Stimulated activated CD8-positive, alpha-beta memory T cell treated with anti-CD3 and anti-CD28 coated beads, Interleukin-15, amount 100 ng/mL, for 48 hours (primary cell): ENCODE results near the gene AGPAT4.
"Not testable (repeated sequence)": the region's sequence is repeated elsewhere in the genome, so short reads cannot be mapped to it uniquely, and the experiment has no call there.

Source experiments
- DNase-seq, 2 donors: peaks; one replicate each; pipeline ENCODE4 v3.0.0-alpha.2; 2020; ENCODE audit warnings: low read depth in 2 of 2

The AGPAT4 gene

GRCh38 chr6:161138543-161139303, 135.1 kb downstream of the AGPAT4 start:
- DNase-seq, result no peak

- no peak for DNase-seq
Measured at GRCh38 chr6:161137839-161138542, 135.9 kb downstream of the AGPAT4 start.

- no peak for DNase-seq
Measured at GRCh38 chr6:161137320-161137719, 136.5 kb downstream of the AGPAT4 start.

- DNase-seq, result no peak
Measured at GRCh38 chr6:161136655-161137054, 137.2 kb downstream of the AGPAT4 start.

- DNase-seq, result no peak
Measured at GRCh38 chr6:161135695-161136591, 137.9 kb downstream of the AGPAT4 start.

GRCh38 chr6:161134550-161135298, 139.1 kb downstream of the AGPAT4 start:
- DNase-seq, result no peak

GRCh38 chr6:161133963-161134362, 139.9 kb downstream of the AGPAT4 start:
- DNase-seq, result no peak

GRCh38 chr6:161132384-161132783, 141.5 kb downstream of the AGPAT4 start:
- no peak for DNase-seq

GRCh38 chr6:161130967-161131766, 142.7 kb downstream of the AGPAT4 start:
- no peak for DNase-seq

GRCh38 chr6:161130541-161130940, 143.3 kb downstream of the AGPAT4 start:
- DNase-seq, result no peak

GRCh38 chr6:161128680-161129196, 145.1 kb downstream of the AGPAT4 start:
- DNase-seq, result peak; percentile 12 to 27

- DNase-seq, result no peak
Measured at GRCh38 chr6:161128230-161128629, 145.6 kb downstream of the AGPAT4 start.

- no peak for DNase-seq
Measured at GRCh38 chr6:161127071-161127740, 146.7 kb downstream of the AGPAT4 start.

GRCh38 chr6:161125591-161125990, 148.3 kb downstream of the AGPAT4 start:
- no peak for DNase-seq

GRCh38 chr6:161123319-161123718, 150.5 kb downstream of the AGPAT4 start:
- DNase-seq, result not testable (repeated sequence)

GRCh38 chr6:161117942-161118341, 155.9 kb downstream of the AGPAT4 start:
- DNase-seq, result no peak

GRCh38 chr6:161117308-161117707, 156.6 kb downstream of the AGPAT4 start:
- DNase-seq, result no peak

- no peak for DNase-seq
Measured at GRCh38 chr6:161116554-161116953, 157.3 kb downstream of the AGPAT4 start.

GRCh38 chr6:161115468-161115867, 158.4 kb downstream of the AGPAT4 start:
- no peak for DNase-seq

GRCh38 chr6:161111261-161111660, 162.6 kb downstream of the AGPAT4 start:
- DNase-seq, result no peak
